ENCODE data around the gene HOXA11.

GRCh38 chr7:27207348-27207985, 22.4 kb upstream of the HOXA11 start:
- TF ChIP-seq CTCF (IDR thresholded peaks at IDR 0.05) (no peak), CREM (CRISPR knock-in tag; IDR thresholded peaks at IDR 0.05) (no peak), FOXP1 (CRISPR knock-in tag; IDR thresholded peaks at IDR 0.05; ENCODE audit: borderline replicate concordance) (no peak), USF2 (CRISPR knock-in tag; IDR thresholded peaks at IDR 0.05) (no peak), ZNF671 (CRISPR knock-in tag; IDR thresholded peaks at IDR 0.05) (no peak)

All from WTC11 (cell line).